8988T (cell line): ENCODE results near the gene KRT20.
"Not testable (repeated sequence)": the region's sequence is repeated elsewhere in the genome, so short reads cannot be mapped to it uniquely, and the experiment has no call there.

Source experiments
- DNase-seq: peaks from one replicate; pipeline ENCODE4 v3.0.0; 2011

Gene KRT20

GRCh38 chr17:40884708-40885512, at the start of gene KRT20:
Gene KRT20, minus strand, starts transcription at chr17:40885242. Its CDS starts 57 bp downstream, at chr17:40885185.
- DNase-seq: no peak

GRCh38 chr17:40932608-40933007, 47.6 kb upstream of the KRT20 start:
- DNase-seq: no peak

GRCh38 chr17:40931311-40931710, 46.3 kb upstream of the KRT20 start:
- DNase-seq: no peak

- DNase-seq: no peak
Observed at GRCh38 chr17:40926341-40926740, 41.3 kb upstream of the KRT20 start.

GRCh38 chr17:40922239-40922638, 37.2 kb upstream of the KRT20 start:
- DNase-seq: no peak

GRCh38 chr17:40921026-40921425, 36.0 kb upstream of the KRT20 start:
- DNase-seq: no peak

- not testable (repeated sequence) for DNase-seq
Observed at GRCh38 chr17:40917116-40917515, 32.1 kb upstream of the KRT20 start.

GRCh38 chr17:40916366-40916765, 31.3 kb upstream of the KRT20 start:
- no peak for DNase-seq

GRCh38 chr17:40915721-40916256, 30.7 kb upstream of the KRT20 start:
- no peak for DNase-seq

- peak; percentile 44 for DNase-seq
Observed at GRCh38 chr17:40915199-40915661, 30.2 kb upstream of the KRT20 start.

- DNase-seq: no peak
Observed at GRCh38 chr17:40914075-40914855, 29.2 kb upstream of the KRT20 start.

- no peak for DNase-seq
Observed at GRCh38 chr17:40912486-40913210, 27.6 kb upstream of the KRT20 start.

GRCh38 chr17:40910441-40910841, 25.4 kb upstream of the KRT20 start:
- DNase-seq: no peak

GRCh38 chr17:40909755-40910154, 24.7 kb upstream of the KRT20 start:
- DNase-seq: no peak

- DNase-seq: peak; percentile 40
Observed at GRCh38 chr17:40909351-40909750, 24.3 kb upstream of the KRT20 start.

- no peak for DNase-seq
Observed at GRCh38 chr17:40906613-40907012, 21.6 kb upstream of the KRT20 start.

- no peak for DNase-seq
Observed at GRCh38 chr17:40905370-40905769, 20.3 kb upstream of the KRT20 start.

GRCh38 chr17:40903129-40903847, 18.2 kb upstream of the KRT20 start:
- DNase-seq: peak; percentile 63

- no peak for DNase-seq
Observed at GRCh38 chr17:40902498-40902897, 17.5 kb upstream of the KRT20 start.

GRCh38 chr17:40901981-40902474, 17.0 kb upstream of the KRT20 start:
- DNase-seq: no peak

- no peak for DNase-seq
Observed at GRCh38 chr17:40900809-40901356, 15.8 kb upstream of the KRT20 start.

GRCh38 chr17:40896916-40897455, 11.9 kb upstream of the KRT20 start:
- no peak for DNase-seq
